Calu3 (cell line): ENCODE data around the gene PHF2. TPM values are rescaled to one million over a fixed set of nuclear protein-coding genes. Genes with fewer than 3 reads are reported as not detected.

Experiments used
- BruUV-seq: library from RNA; stranded (reverse); fragments of 400-500 nt; replicated peaks from 2 replicates; lab custom pipeline; 2021; lab: Mats Ljungman, UMichigan
- CTCF ChIA-PET: fragments of 300-600 bp; sonication (Branson Sonifier 250); formaldehyde crosslinking; loops from one replicate; lab custom pipeline; 2022; ENCODE audit warnings: antibody characterized with exemption; lab: Charles Lee
- DNase-seq: peaks from one replicate; pipeline ENCODE4 v3.0.0; 2022
- H3K27ac Mint-ChIP-seq: one replicate; pipeline ENCODE4 v1.8.0; 2022; ENCODE audit warnings: mixed read lengths; ENCODE audit not compliant: unreplicated experiment
- H3K27me3 Mint-ChIP-seq: one replicate; pipeline ENCODE4 v1.8.0; 2022; ENCODE audit warnings: mixed read lengths; ENCODE audit not compliant: unreplicated experiment
- H3K36me3 Mint-ChIP-seq: one replicate; pipeline ENCODE4 v1.8.0; 2022; ENCODE audit warnings: mild to moderate bottlenecking, moderate library complexity, mixed read lengths; ENCODE audit not compliant: insufficient read depth, unreplicated experiment
- H3K4me1 Mint-ChIP-seq: one replicate; pipeline ENCODE4 v1.8.0; 2022; ENCODE audit warnings: mild to moderate bottlenecking, low read depth, mixed read lengths; ENCODE audit not compliant: unreplicated experiment
- H3K4me3 Mint-ChIP-seq: one replicate; pipeline ENCODE4 v1.8.0; 2022; ENCODE audit warnings: mild to moderate bottlenecking, low read depth, moderate library complexity, mixed read lengths; ENCODE audit not compliant: unreplicated experiment
- H3K9me3 Mint-ChIP-seq: one replicate; pipeline ENCODE4 v1.8.0; 2022; ENCODE audit warnings: low read depth, mixed read lengths; ENCODE audit not compliant: unreplicated experiment
- CTCF ChIP-seq: fragments of 200-600 bp; IDR thresholded peaks from one replicate; pipeline ENCODE4 v1.8.0; 2022; ENCODE audit warnings: antibody characterized with exemption; ENCODE audit not compliant: unreplicated experiment
- intact Hi-C: fragments of 100-400 bp; cut with micrococcal nuclease; formaldehyde crosslinking; loops from one replicate; pipeline ENCODE4 v1.10.0; 2022; ENCODE audit not compliant: unreplicated experiment
- total RNA-seq: library from RNA; stranded (reverse); gene quantifications from 2 replicates; pipeline ENCODE4 v1.2.3, GENCODE V29; 2022

Gene PHF2
- total RNA-seq, 1 experiment from 2014 or later: 13.9 TPM

DNA sequence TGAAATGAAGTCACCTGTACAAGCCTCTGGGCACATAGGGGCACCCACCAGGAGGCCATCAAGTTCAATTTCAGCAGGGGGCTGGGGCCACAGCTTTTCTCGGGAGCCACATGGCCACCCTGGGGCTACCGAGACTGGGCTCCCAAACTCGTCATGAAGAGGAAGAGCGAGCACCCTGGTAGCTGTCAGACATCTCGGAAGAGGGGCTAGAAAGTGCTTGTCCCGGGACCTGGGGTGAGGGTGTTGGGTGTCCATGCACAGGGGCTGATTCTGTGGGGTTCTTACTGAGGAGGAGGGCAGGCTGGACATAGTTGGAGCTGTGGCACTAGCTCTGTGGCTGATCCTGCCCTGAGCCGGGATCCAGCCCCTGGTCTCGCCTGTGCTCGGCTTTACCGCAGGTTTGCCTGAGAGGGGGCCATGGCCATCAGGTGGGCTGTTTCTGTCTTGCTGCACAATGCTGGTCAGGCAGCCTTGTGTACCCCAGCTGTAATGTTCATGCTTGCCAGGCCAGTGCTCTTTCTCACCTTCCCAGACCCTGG lies 70.3 kb downstream of the PHF2 start:
- no peaks in the 10 kb centered on the region for H3K9me3 Mint-ChIP-seq
- no peak for DNase-seq
- intact Hi-C loops: no loop called here
- H3K27me3 Mint-ChIP-seq: no peaks in the 10 kb centered on the region
- peaks cover 10% of the 10 kb centered on the region for H3K4me1 Mint-ChIP-seq
- no peak overlapping the region for H3K27ac Mint-ChIP-seq
- TF ChIP-seq CTCF: no peak
- no peak overlapping the region for H3K4me3 Mint-ChIP-seq
- CTCF ChIA-PET: no interaction called here
- H3K36me3 Mint-ChIP-seq: peaks cover 6% of the 10 kb centered on the region
- no TSS peak for BruUV-seq

DNA sequence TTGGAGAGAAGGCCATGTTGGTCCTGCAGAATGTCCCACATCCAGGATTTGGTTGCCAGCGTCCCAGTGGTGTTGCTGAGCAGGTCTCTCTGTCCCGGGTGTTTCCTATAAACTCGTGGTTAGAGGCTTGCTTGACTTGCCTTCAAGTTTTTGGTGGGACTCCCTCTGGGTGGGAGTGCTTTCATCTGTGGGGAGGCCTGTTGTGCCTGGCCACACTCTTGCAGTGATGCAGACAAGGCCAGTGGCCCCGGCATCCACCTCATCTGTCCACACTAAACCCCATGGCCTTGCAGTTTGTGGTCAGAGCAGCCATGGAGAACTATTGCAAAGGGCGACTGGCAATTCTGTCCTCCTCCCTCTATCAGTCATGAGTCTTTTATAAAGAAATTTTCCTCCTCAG lies 71.8 kb downstream of the PHF2 start:
- CTCF ChIA-PET: no interaction called here
- BruUV-seq: no TSS peak
- no peak overlapping the region for H3K4me3 Mint-ChIP-seq
- peaks cover 6% of the 10 kb centered on the region for H3K36me3 Mint-ChIP-seq
- H3K27ac Mint-ChIP-seq: no peak overlapping the region
- intact Hi-C loops: no loop called here
- no peaks in the 10 kb centered on the region for H3K9me3 Mint-ChIP-seq
- peaks cover 6% of the 10 kb centered on the region for H3K4me1 Mint-ChIP-seq
- H3K27me3 Mint-ChIP-seq: no peaks in the 10 kb centered on the region
- no peak for DNase-seq
- TF ChIP-seq CTCF: no peak

DNA sequence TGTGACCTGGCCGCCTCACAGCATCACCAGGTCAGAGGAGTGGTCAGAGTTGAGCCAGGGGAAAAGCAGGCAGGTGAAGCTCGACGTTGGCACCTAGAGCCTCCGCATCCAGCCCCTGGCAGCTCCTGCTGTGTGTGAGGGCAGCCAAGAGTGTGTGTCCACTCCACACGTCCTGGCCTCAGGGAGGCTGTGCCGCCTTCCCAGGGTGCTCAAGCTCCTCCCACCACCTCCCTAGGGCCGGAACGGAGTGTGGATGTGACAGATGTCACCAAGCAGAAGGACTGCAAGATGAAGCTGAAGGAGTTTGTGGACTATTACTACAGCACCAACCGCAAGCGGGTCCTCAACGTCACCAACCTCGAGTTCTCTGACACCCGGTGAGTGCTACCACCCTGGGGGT lies 72.5 kb downstream of the PHF2 start:
- Mint-ChIP-seq H3K27ac (no peak overlapping the region), H3K4me1 (no peaks in the 10 kb centered on the region), H3K4me3 (no peak overlapping the region), H3K27me3 (no peaks in the 10 kb centered on the region), H3K9me3 (no peaks in the 10 kb centered on the region), H3K36me3 (peaks cover 7% of the 10 kb centered on the region)
- no peak for DNase-seq
- no TSS peak for BruUV-seq
- intact Hi-C loops: no loop called here
- CTCF ChIA-PET: no interaction called here
- no peak for TF ChIP-seq CTCF

DNA sequence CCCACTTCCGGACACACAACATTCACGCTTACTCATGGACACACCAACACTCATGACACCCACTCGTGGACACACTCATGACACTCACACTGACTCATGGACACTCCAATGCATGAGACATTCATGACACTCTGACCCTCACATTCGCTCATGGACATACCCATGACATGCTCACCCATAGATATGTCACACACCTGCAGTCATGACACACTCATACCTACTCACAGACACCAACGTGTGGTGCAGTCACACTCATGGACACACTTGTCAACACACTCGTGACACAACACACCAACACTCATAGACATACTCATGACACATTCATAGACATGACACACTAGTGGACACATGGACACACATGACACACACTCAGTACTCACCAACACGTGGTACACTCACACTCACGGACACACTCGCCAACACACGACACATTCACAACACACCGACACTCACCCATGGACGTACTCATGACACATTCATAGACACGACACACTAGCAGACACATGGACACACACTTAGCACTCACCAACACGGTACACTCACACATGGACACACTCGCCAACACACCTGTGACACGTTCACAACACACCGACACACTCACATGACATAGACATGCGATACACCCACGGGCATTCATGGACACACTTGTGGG lies 73.4 kb downstream of the PHF2 start:
- intact Hi-C loops: no loop called here
- H3K9me3 Mint-ChIP-seq: no peaks in the 10 kb centered on the region
- no peak for DNase-seq
- H3K4me3 Mint-ChIP-seq: no peak overlapping the region
- no peak for TF ChIP-seq CTCF
- H3K27me3 Mint-ChIP-seq: no peaks in the 10 kb centered on the region
- H3K36me3 Mint-ChIP-seq: peaks cover 5% of the 10 kb centered on the region
- CTCF ChIA-PET: no interaction called here
- no peak overlapping the region for H3K27ac Mint-ChIP-seq
- BruUV-seq: no TSS peak
- no peaks in the 10 kb centered on the region for H3K4me1 Mint-ChIP-seq
